Neural crest cell (in vitro differentiated cells): ENCODE measurements around the gene ERG. TPM values are rescaled to one million over a fixed set of nuclear protein-coding genes. Genes with fewer than 3 reads are reported as not detected.

Experiments used
- DNase-seq: peaks from one replicate; pipeline ENCODE4 v3.0.0; 2021; ENCODE audit warnings: low read depth, mixed read lengths, low spot score
- H3K27ac Mint-ChIP-seq: one replicate; pipeline ENCODE4 v1.8.0; 2021; ENCODE audit warnings: mild to moderate bottlenecking, mixed read lengths; ENCODE audit not compliant: unreplicated experiment
- H3K27me3 Mint-ChIP-seq: 2 replicates; pipeline ENCODE4 v1.8.0; 2021; ENCODE audit warnings: low read depth, mild to moderate bottlenecking, mixed read lengths
- H3K36me3 Mint-ChIP-seq: 2 replicates; pipeline ENCODE4 v1.8.0; 2021; ENCODE audit warnings: low read depth, mild to moderate bottlenecking, mixed read lengths
- H3K4me1 Mint-ChIP-seq: 2 replicates; pipeline ENCODE4 v1.8.0; 2021; ENCODE audit warnings: mixed read lengths
- H3K4me3 Mint-ChIP-seq: one replicate; pipeline ENCODE4 v1.8.0; 2021; ENCODE audit warnings: mild to moderate bottlenecking, mixed read lengths
- H3K9me3 Mint-ChIP-seq: 2 replicates; pipeline ENCODE4 v1.8.0; 2021; ENCODE audit warnings: mixed read lengths
- CTCF ChIP-seq: fragments of 200-600 bp; sonication (generic); conservative IDR thresholded peaks from 2 replicates; pipeline ENCODE4 v1.5.0; 2021; ENCODE audit warnings: antibody characterized with exemption, mild to moderate bottlenecking
- total RNA-seq: library from RNA; stranded (reverse); gene quantifications from 2 replicates; pipeline ENCODE4 v1.2.1, GENCODE V29; 2021

ERG gene
- total RNA-seq, 1 donor from 2014 or later = 0.19 TPM

- Mint-ChIP-seq H3K27ac (no peak overlapping the region), H3K4me1 (peaks cover 7% of the 10 kb centered on the region), H3K27me3 (no peaks in the 10 kb centered on the region), H3K9me3 (no peaks in the 10 kb centered on the region), H3K36me3 (no peaks in the 10 kb centered on the region), H3K4me3 (no peak overlapping the region)
- no peak for DNase-seq
- TF ChIP-seq CTCF = no peak
These were observed 78.1 kb downstream of the ERG start for GRCh38 chr21:38420140-38420539.

GRCh38 chr21:38417726-38418125 lies 80.6 kb downstream of the ERG start:
- Mint-ChIP-seq H3K4me3 (no peak overlapping the region), H3K9me3 (no peaks in the 10 kb centered on the region), H3K27ac (no peak overlapping the region), H3K36me3 (no peaks in the 10 kb centered on the region), H3K27me3 (no peaks in the 10 kb centered on the region), H3K4me1 (no peaks in the 10 kb centered on the region)
- DNase-seq = no peak
- TF ChIP-seq CTCF = no peak

- no peak for TF ChIP-seq CTCF
- Mint-ChIP-seq H3K4me3 (no peak overlapping the region), H3K9me3 (no peaks in the 10 kb centered on the region), H3K27me3 (no peaks in the 10 kb centered on the region), H3K36me3 (no peaks in the 10 kb centered on the region), H3K27ac (no peak overlapping the region), H3K4me1 (no peaks in the 10 kb centered on the region)
- DNase-seq = no peak
These were observed 81.5 kb downstream of the ERG start for GRCh38 chr21:38416791-38417190.

DNA sequence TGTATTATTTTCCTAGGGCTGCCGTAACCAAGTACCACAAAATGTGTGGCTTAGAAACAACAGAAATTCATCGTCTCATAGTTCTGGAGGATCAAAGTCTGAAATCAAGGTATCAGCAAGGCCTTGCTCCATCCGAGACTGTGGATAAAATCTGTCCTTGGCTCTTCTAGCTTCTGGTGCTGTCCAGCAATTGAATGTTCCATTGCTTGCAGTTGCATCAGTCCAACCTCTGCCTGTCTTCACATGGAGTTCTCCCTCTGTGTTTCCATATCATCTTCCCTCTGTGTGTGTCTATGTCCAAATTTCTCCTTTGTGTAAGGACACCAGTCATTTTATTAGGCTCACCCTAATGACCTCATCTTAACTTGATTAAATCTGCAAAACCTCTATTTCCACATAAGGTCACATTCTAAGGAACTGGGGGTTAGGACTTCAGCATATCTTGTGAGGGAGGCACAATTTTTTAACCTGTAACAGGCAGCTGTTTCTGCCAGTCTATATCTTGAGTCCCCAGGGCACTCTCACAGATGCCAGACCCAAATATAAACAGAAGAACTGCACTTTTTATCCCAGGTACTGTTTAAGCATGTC lies 84.2 kb downstream of the ERG start:
- no peak for TF ChIP-seq CTCF
- no peaks in the 10 kb centered on the region for H3K9me3 Mint-ChIP-seq
- no peak overlapping the region for H3K27ac Mint-ChIP-seq
- H3K36me3 Mint-ChIP-seq = no peaks in the 10 kb centered on the region
- no peaks in the 10 kb centered on the region for H3K27me3 Mint-ChIP-seq
- H3K4me1 Mint-ChIP-seq = no peaks in the 10 kb centered on the region
- H3K4me3 Mint-ChIP-seq = no peak overlapping the region
- no peak for DNase-seq

GRCh38 chr21:38410466-38410865 lies 87.8 kb downstream of the ERG start:
- H3K27ac Mint-ChIP-seq = no peak overlapping the region
- H3K4me1 Mint-ChIP-seq = no peaks in the 10 kb centered on the region
- H3K36me3 Mint-ChIP-seq = no peaks in the 10 kb centered on the region
- H3K9me3 Mint-ChIP-seq = no peaks in the 10 kb centered on the region
- DNase-seq = no peak
- no peaks in the 10 kb centered on the region for H3K27me3 Mint-ChIP-seq
- no peak overlapping the region for H3K4me3 Mint-ChIP-seq
- no peak for TF ChIP-seq CTCF

GRCh38 chr21:38409907-38410306 lies 88.4 kb downstream of the ERG start:
- Mint-ChIP-seq H3K4me1 (no peaks in the 10 kb centered on the region), H3K9me3 (no peaks in the 10 kb centered on the region), H3K27ac (no peak overlapping the region), H3K4me3 (no peak overlapping the region), H3K36me3 (no peaks in the 10 kb centered on the region), H3K27me3 (no peaks in the 10 kb centered on the region)
- DNase-seq = no peak
- TF ChIP-seq CTCF = no peak
